Tibial nerve (tissue), 4 donors: ENCODE measurements around the gene PCSK2. TPM values are rescaled to one million over a fixed set of nuclear protein-coding genes. Genes with fewer than 3 reads are reported as not detected.

Source experiments
- DNase-seq, 2 donors: peaks; one replicate each; pipeline ENCODE4 v3.0.0-alpha.2; 2019; ENCODE audit warnings: low spot score in 2 of 2
- H3K27ac ChIP-seq, 4 donors: fragments of 200-600 bp; sonication (generic) in 3 of 4; one replicate each; pipeline ENCODE4 v1.5.1; 2017 to 2019; ENCODE audit warnings: mild to moderate bottlenecking in 1 of 4
- H3K27me3 ChIP-seq, 2 donors: fragments of 200-600 bp; sonication (generic) in 1 of 2; one replicate each; pipeline versions ENCODE4 v1.5.1 to v1.6.0; 2017 to 2019
- H3K36me3 ChIP-seq, 3 donors: fragments of 200-600 bp; sonication (generic); one replicate each; pipeline ENCODE4 v1.5.1; 2018 to 2019
- H3K4me1 ChIP-seq, 4 donors: fragments of 200-600 bp; sonication (generic) in 3 of 4; one replicate each; pipeline ENCODE4 v1.5.1; 2017 to 2019
- H3K4me3 ChIP-seq, 4 donors: fragments of 200-600 bp; sonication (generic) in 3 of 4; one replicate each; pipeline ENCODE4 v1.5.1; 2017 to 2019; ENCODE audit warnings: mild to moderate bottlenecking in 1 of 4, moderate library complexity in 1 of 4
- H3K9me3 ChIP-seq, 4 donors: fragments of 200-600 bp; sonication (generic) in 3 of 4; one replicate each; pipeline ENCODE4 v1.5.1; 2017 to 2019
- CTCF ChIP-seq, 5 experiments: fragments of 200-600 bp in 3 of 5; fragments of 450-650 bp in 2 of 5; sonication (generic) in 3 of 5; IDR thresholded peaks; one replicate each; pipeline ENCODE4 v1.5.1; 2016 to 2019; ENCODE audit warnings: antibody characterized with exemption in 5 of 5, mild to moderate bottlenecking in 3 of 5, moderate library complexity in 2 of 5
- EP300 ChIP-seq, 2 donors: sonication (generic); formaldehyde crosslinking; IDR thresholded peaks; one replicate each; pipeline ENCODE4 v1.6.1; 2017; ENCODE audit warnings: antibody characterized with exemption in 2 of 2, mild to moderate bottlenecking in 1 of 2
- POLR2A ChIP-seq, 2 donors: fragments of 450-650 bp; IDR thresholded peaks; one replicate each; pipeline ENCODE4 v1.6.1; 2017; ENCODE audit warnings: antibody characterized with exemption in 2 of 2, mild to moderate bottlenecking in 2 of 2, moderate library complexity in 2 of 2
- WGBS, 2 donors: methylation state at CpG; one replicate each; pipeline ENCODE4 v1.1.5; 2018; 5-methylcytosine and 5-hydroxymethylcytosine counted together
- small RNA-seq: library from RNA; depleted of rRNA; stranded (forward); fragments of <200 nt; gene quantifications from one replicate; pipeline ENCODE3, GENCODE V24; 2016
- total RNA-seq, 4 donors: library from RNA; depleted of rRNA; stranded (reverse); fragments of >200 nt; gene quantifications; one replicate each; pipeline ENCODE4 v1.1.0, GENCODE V29; 2016

The PCSK2 gene
- total RNA-seq, 4 donors from 2014 or later = 1.0 to 4.8 (median 3.0) TPM

- Histone ChIP-seq H3K4me1 (peaks cover 0 to 22% (median 2%) of the 10 kb centered on the region in 4 donors), H3K27ac (no peak overlapping the region), H3K9me3 (no peaks in the 10 kb centered on the region), H3K36me3 (no peaks in the 10 kb centered on the region), H3K27me3 (peaks cover 0 to under 1% of the 10 kb centered on the region in 2 donors), H3K4me3 (no peak overlapping the region)
- WGBS, 2 donors = 43 to 56% methylated on average over 1 of the region's 1 CpG
- peak in 1 of 2 donors; percentile 29 for DNase-seq
- TF ChIP-seq CTCF (IDR thresholded peaks at IDR 0.05) = no peak
- TF ChIP-seq EP300 (IDR thresholded peaks at IDR 0.05) = no peak
- no peak for TF ChIP-seq POLR2A (IDR thresholded peaks at IDR 0.05)
Observed at GRCh38 chr20:17533396-17533795, 306.6 kb downstream of the PCSK2 start.

- no peak for TF ChIP-seq CTCF (IDR thresholded peaks at IDR 0.05)
- no peak for TF ChIP-seq POLR2A (IDR thresholded peaks at IDR 0.05)
- TF ChIP-seq EP300 (IDR thresholded peaks at IDR 0.05) = no peak
- Histone ChIP-seq H3K9me3 (no peaks in the 10 kb centered on the region), H3K36me3 (no peaks in the 10 kb centered on the region), H3K27me3 (peaks cover 0 to 6% of the 10 kb centered on the region in 2 donors), H3K4me3 (no peak overlapping the region), H3K27ac (no peak overlapping the region), H3K4me1 (peaks cover 0 to 22% (median 2%) of the 10 kb centered on the region in 4 donors)
- 92 to 95% methylated on average over 3 of the region's 3 CpGs for WGBS, 2 donors
- no peak for DNase-seq
Observed at GRCh38 chr20:17534077-17534476, 307.2 kb downstream of the PCSK2 start.

Small RNAs within 50 kb of the gene (small RNA-seq; reads per million reads assigned to genes)
- not detected for gene AL359511.1
- not detected for gene RNU1-131P
- not detected for gene RNU6-27P
